WTC11 (cell line): ENCODE results near the gene BMPR1B. TPM values are rescaled to one million over a fixed set of nuclear protein-coding genes. Genes with fewer than 3 reads are reported as not detected.

ENCODE experiments used
- ATAC-seq: fragments of 200-7000 bp; cut with Tn5 transposase; 2 replicates; pipeline ENCODE4 v1.10.0; 2021; ENCODE audit warnings: mild to moderate bottlenecking, moderate library complexity
- CTCF ChIA-PET: fragments of 300-600 bp; sonication (Branson Sonifier 250); formaldehyde crosslinking; loops from one replicate; lab custom pipeline; 2021; ENCODE audit warnings: antibody characterized with exemption; lab: Charles Lee
- POLR2A ChIA-PET: fragments of 350-600 bp; sonication (Branson Sonifier 250); formaldehyde crosslinking; loops from one replicate; lab custom pipeline; 2021; ENCODE audit warnings: antibody characterized with exemption; lab: Charles Lee
- DNase-seq: peaks from one replicate; pipeline ENCODE4 v3.0.0; 2021; ENCODE audit warnings: low spot score
- H3K27ac Mint-ChIP-seq: 2 replicates; pipeline ENCODE4 v1.8.0; 2021; ENCODE audit warnings: mixed read lengths
- H3K27me3 Mint-ChIP-seq: 2 replicates; pipeline ENCODE4 v1.8.0; 2021; ENCODE audit warnings: low read depth, mild to moderate bottlenecking, moderate library complexity, mixed read lengths
- H3K36me3 Mint-ChIP-seq: 2 replicates; pipeline ENCODE4 v1.8.0; 2021; ENCODE audit warnings: mixed read lengths
- H3K4me1 Mint-ChIP-seq: 2 replicates; pipeline ENCODE4 v1.8.0; 2022; ENCODE audit warnings: mixed read lengths
- H3K4me3 Mint-ChIP-seq: 2 replicates; pipeline ENCODE4 v1.8.0; 2021; ENCODE audit warnings: mild to moderate bottlenecking, moderate library complexity, mixed read lengths
- H3K9me3 Mint-ChIP-seq: 2 replicates; pipeline ENCODE4 v1.8.0; 2021; ENCODE audit warnings: mixed read lengths
- CBFB ChIP-seq: sonication (generic); formaldehyde crosslinking; IDR thresholded peaks from 2 replicates; pipeline ENCODE4 v1.8.1; 2022; ENCODE audit warnings: mild to moderate bottlenecking, low read depth, missing genetic modification reagents
- EMX1 ChIP-seq: fragments of 250-450 bp; sonication (Bioruptor Pico); IDR thresholded peaks from 2 replicates; pipeline ENCODE4 v1.8.0; 2021; ENCODE audit warnings: mild to moderate bottlenecking
- GABPB1 ChIP-seq: sonication (generic); formaldehyde crosslinking; IDR thresholded peaks from 2 replicates; pipeline ENCODE4 v1.8.1; 2023; ENCODE audit warnings: mild to moderate bottlenecking, missing genetic modification reagents
- GRHL2 ChIP-seq: fragments of 250-450 bp; sonication (Bioruptor Pico); IDR thresholded peaks from 2 replicates; pipeline ENCODE4 v1.8.0; 2022; ENCODE audit warnings: mild to moderate bottlenecking, moderate library complexity; ENCODE audit not compliant: insufficient replicate concordance, severe bottlenecking
- JAZF1 ChIP-seq: fragments of 250-450 bp; sonication (Bioruptor Pico); IDR thresholded peaks from 2 replicates; pipeline ENCODE4 v1.9.0; 2021; ENCODE audit warnings: moderate library complexity, mild to moderate bottlenecking, inconsistent platforms
- MYBL2 ChIP-seq: sonication (generic); formaldehyde crosslinking; IDR thresholded peaks from 2 replicates; pipeline ENCODE4 v1.8.1; 2023; ENCODE audit warnings: mild to moderate bottlenecking, moderate library complexity, missing genetic modification reagents
- NFE2L1 ChIP-seq: sonication (generic); formaldehyde crosslinking; IDR thresholded peaks from 2 replicates; pipeline ENCODE4 v1.8.1; 2023; ENCODE audit warnings: missing genetic modification reagents
- NR1H2 ChIP-seq: sonication (generic); formaldehyde crosslinking; IDR thresholded peaks from 2 replicates; pipeline ENCODE4 v1.9.0; 2021; ENCODE audit warnings: mild to moderate bottlenecking, moderate library complexity, missing genetic modification reagents
- PRDM15 ChIP-seq: sonication (generic); formaldehyde crosslinking; IDR thresholded peaks from 2 replicates; pipeline ENCODE4 v1.8.0; 2022; ENCODE audit warnings: missing genetic modification reagents
- SMAD4 ChIP-seq: sonication (generic); formaldehyde crosslinking; IDR thresholded peaks from 2 replicates; pipeline ENCODE4 v1.8.0; 2022; ENCODE audit warnings: mild to moderate bottlenecking, missing genetic modification reagents
- SOX15 ChIP-seq: fragments of 250-450 bp; sonication (Bioruptor Pico); IDR thresholded peaks from 2 replicates; pipeline ENCODE4 v1.9.0; 2021; ENCODE audit warnings: mild to moderate bottlenecking
- SP1 ChIP-seq: sonication (generic); formaldehyde crosslinking; conservative IDR thresholded peaks from 2 replicates; pipeline ENCODE4 v1.8.1; 2022; ENCODE audit warnings: missing genetic modification reagents
- USF1 ChIP-seq: sonication (generic); formaldehyde crosslinking; IDR thresholded peaks from 2 replicates; pipeline ENCODE4 v1.8.0; 2022; ENCODE audit warnings: mild to moderate bottlenecking, missing genetic modification reagents
- USF2 ChIP-seq: sonication (generic); formaldehyde crosslinking; IDR thresholded peaks from 2 replicates; pipeline ENCODE4 v1.8.1; 2023; ENCODE audit warnings: mild to moderate bottlenecking, missing genetic modification reagents, moderate library complexity
- ZMAT4 ChIP-seq: fragments of 250-450 bp; sonication (Bioruptor Pico); IDR thresholded peaks from 2 replicates; pipeline ENCODE4 v1.9.0; 2021; ENCODE audit warnings: mild to moderate bottlenecking
- ZNF121 ChIP-seq: sonication (generic); formaldehyde crosslinking; IDR thresholded peaks from 2 replicates; pipeline ENCODE4 v1.8.0; 2023; ENCODE audit warnings: missing genetic modification reagents
- ZNF232 ChIP-seq: sonication (generic); formaldehyde crosslinking; IDR thresholded peaks from 2 replicates; pipeline ENCODE4 v1.8.0; 2022; ENCODE audit warnings: mild to moderate bottlenecking, missing genetic modification reagents
- ZNF416 ChIP-seq: fragments of 250-450 bp; sonication (Bioruptor Pico); IDR thresholded peaks from 2 replicates; pipeline ENCODE4 v1.9.0; 2021; ENCODE audit warnings: mild to moderate bottlenecking, inconsistent platforms
- ZNF532 ChIP-seq: fragments of 250-450 bp; sonication (Bioruptor Pico); IDR thresholded peaks from 2 replicates; pipeline ENCODE4 v1.9.0; 2021; ENCODE audit warnings: mild to moderate bottlenecking, borderline replicate concordance
- ZNF671 ChIP-seq: fragments of 250-450 bp; sonication (Bioruptor Pico); IDR thresholded peaks from 2 replicates; pipeline ENCODE4 v1.8.0; 2021; ENCODE audit warnings: mild to moderate bottlenecking
- ZSCAN18 ChIP-seq: fragments of 250-450 bp; sonication (Bioruptor Pico); IDR thresholded peaks from 2 replicates; pipeline ENCODE4 v2.1.2; 2022; ENCODE audit warnings: mild to moderate bottlenecking, moderate library complexity
- total RNA-seq: library from RNA; stranded (reverse); gene quantifications from 3 replicates; pipeline ENCODE4 v1.2.3, GENCODE V29; 2021

Gene BMPR1B
- total RNA-seq, 1 experiment from 2014 or later: 0.77 TPM

GRCh38 chr4:94959307-94959706 is 201.6 kb downstream of the BMPR1B start (continued):
- no peak for TF ChIP-seq ZNF532 (CRISPR knock-in tag)

- DNase-seq (no peak), ATAC-seq (no peak)
- Mint-ChIP-seq H3K9me3 (peaks cover 14% of the 10 kb centered on the region), H3K27me3 (no peaks in the 10 kb centered on the region), H3K36me3 (no peaks in the 10 kb centered on the region), H3K27ac (no peak overlapping the region), H3K4me3 (no peak overlapping the region), H3K4me1 (peaks cover 29% of the 10 kb centered on the region)
- ChIA-PET CTCF (no interaction called here), POLR2A (no interaction called here)
- TF ChIP-seq ZNF232 (CRISPR knock-in tag): no peak
- no peak for TF ChIP-seq EMX1 (CRISPR knock-in tag)
- no peak for TF ChIP-seq NFE2L1
- no peak for TF ChIP-seq ZNF121 (CRISPR knock-in tag)
- TF ChIP-seq SP1 (CRISPR knock-in tag): no peak
- no peak for TF ChIP-seq PRDM15 (CRISPR knock-in tag)
- no peak for TF ChIP-seq GABPB1
- no peak for TF ChIP-seq NR1H2 (CRISPR knock-in tag)
- TF ChIP-seq USF2 (CRISPR knock-in tag): no peak
- no peak for TF ChIP-seq USF1 (CRISPR knock-in tag)
- TF ChIP-seq GRHL2: no peak
- no peak for TF ChIP-seq ZNF671
- no peak for TF ChIP-seq SMAD4 (CRISPR knock-in tag)
- TF ChIP-seq ZNF416: no peak
- TF ChIP-seq ZMAT4 (CRISPR knock-in tag): no peak
- no peak for TF ChIP-seq SOX15 (CRISPR knock-in tag)
- no peak for TF ChIP-seq MYBL2
- no peak for TF ChIP-seq CBFB (CRISPR knock-in tag)
- TF ChIP-seq JAZF1: no peak
- no peak for TF ChIP-seq ZSCAN18 (CRISPR knock-in tag)
These were observed 203.0 kb downstream of the BMPR1B start for GRCh38 chr4:94960708-94961107.
